H1 (cell line): ENCODE measurements around the gene KISS1. TPM values are rescaled to one million over a fixed set of nuclear protein-coding genes. Genes with fewer than 3 reads are reported as not detected.

Experiments used
- BRCA1 ChIP-seq: IDR thresholded peaks from 2 replicates; pipeline ENCODE4 v1.6.1; 2012; ENCODE audit warnings: low read depth, low read length, improper control_type of control experiment
- CHD7 ChIP-seq: fragments of 300-600 bp; sonication (generic); IDR thresholded peaks from 2 replicates; pipeline ENCODE4 v1.7.1; 2012; ENCODE audit warnings: low read length, moderate library complexity, mild to moderate bottlenecking, inconsistent platforms; ENCODE audit not compliant: insufficient replicate concordance
- HDAC6 ChIP-seq: IDR thresholded peaks from one replicate; pipeline ENCODE4 v1.7.1; 2012; ENCODE audit warnings: low read depth, mild to moderate bottlenecking, inconsistent platforms, low read length, moderate library complexity
- JUN ChIP-seq: IDR thresholded peaks from 2 replicates; pipeline ENCODE4 v1.6.1; 2011; ENCODE audit warnings: low read depth, mild to moderate bottlenecking, improper control_type of control experiment, low read length
- KDM5A ChIP-seq: fragments of 200-600 bp; IDR thresholded peaks from 2 replicates; pipeline ENCODE4 v1.7.1; 2012; ENCODE audit warnings: mild to moderate bottlenecking, low read length, inconsistent platforms, mixed read lengths
- NRF1 ChIP-seq: IDR thresholded peaks from 2 replicates; pipeline ENCODE4 v1.6.1; 2011; ENCODE audit warnings: mild to moderate bottlenecking, low read depth, low read length, improper control_type of control experiment
- PHF8 ChIP-seq: fragments of 200-600 bp; sonication (generic); conservative IDR thresholded peaks from 2 replicates; pipeline ENCODE4 v1.7.1; 2012; ENCODE audit warnings: low read depth, mild to moderate bottlenecking, inconsistent platforms, low read length, moderate library complexity
- SP1 ChIP-seq: IDR thresholded peaks from 2 replicates; pipeline ENCODE4 v1.6.1; 2011; ENCODE audit warnings: low read depth, low read length
- TAF1 ChIP-seq: IDR thresholded peaks from 2 replicates; pipeline ENCODE4 v1.6.1; 2011; ENCODE audit warnings: mild to moderate bottlenecking, low read depth, low read length
- TCF12 ChIP-seq: IDR thresholded peaks from 2 replicates; pipeline ENCODE4 v1.6.1; 2011; ENCODE audit warnings: low read depth, mild to moderate bottlenecking, low read length
- polyA plus RNA-seq, 7 experiments: library from polyadenylated mRNA; depleted of rRNA in 3 of 7; stranded (reverse) in 5 of 7; unstranded in 2 of 7; fragments of >200 nt in 5 of 7; fragments of 200-250 nt in 2 of 7; gene quantifications; 1 replicate in 5 of 7; 2 replicates in 1 of 7; 4 replicates in 1 of 7; pipeline versions ENCODE4 v1.2.1 to v1.2.3, GENCODE V29; 2011 to 2013; ENCODE audit warnings: missing spikeins in 2 of 7, mixed read lengths in 2 of 7
- total RNA-seq: library from RNA; stranded (reverse); fragmentation: NEBNext Ultra II Directional; extraction: Animal tissue kit (Norgen Biotek cat#: 25700); gene quantifications from 2 replicates; pipeline ENCODE4 v1.2.1, GENCODE V29; 2021

KISS1 gene
- total and polyA plus RNA-seq, 2 of the 8 experiments (the other 6 are each of a cell fraction or from before 2014, with no cell fraction given): 0.71 TPM; not detected in 1

GRCh38 chr1:204213668-204214662 is 17.7 kb upstream of the KISS1 start, which contains the start of gene GOLT1A (continued):
- TF ChIP-seq CHD7 (no peak), PHF8 (peak; percentile 39; the same call in 1 of the 2 replicates), TCF12 (0 out of 2 replicates have a peak, but pooled peaks have one; percentile 32), KDM5A (no peak), BRCA1 (peak; percentile 82), SP1 (peak; percentile 12; the same call in 1 of the 2 replicates), TAF1 (no peak), JUN (no peak), NRF1 (peak; percentile 17; the same call in 1 of the 2 replicates), HDAC6 (no peak)
